GM18511 (cell line): ENCODE measurements around the gene UQCRC2.
A peak's percentile ranks its signal among the peaks of the same experiment; 100 is the strongest.
"Not testable (repeated sequence)": the region's sequence is repeated elsewhere in the genome, so short reads cannot be mapped to it uniquely, and the experiment has no call there.

Experiments used
- ATAC-seq: cut with Tn5 transposase; IDR thresholded peaks from one replicate; pipeline ENCODE4 v1.9.1; 2021; ENCODE audit warnings: mild to moderate bottlenecking, moderate library complexity; ENCODE audit not compliant: unreplicated experiment

Gene UQCRC2

GRCh38 chr16:21952793-21953540, at the start of gene UQCRC2:
UQCRC2 (plus strand) TSS chr16:21953361; CDS start chr16:21953424, 63 bp downstream.
- ATAC-seq, result peak; percentile 88

GRCh38 chr16:21932650-21933049, 20.5 kb upstream of the UQCRC2 start:
- ATAC-seq, result not testable (repeated sequence)

GRCh38 chr16:21933316-21933715, 19.8 kb upstream of the UQCRC2 start:
- not testable (repeated sequence) for ATAC-seq

- ATAC-seq, result not testable (repeated sequence)
Measured at GRCh38 chr16:21933790-21934189, 19.4 kb upstream of the UQCRC2 start.

GRCh38 chr16:21936216-21936615, 16.9 kb upstream of the UQCRC2 start:
- not testable (repeated sequence) for ATAC-seq

GRCh38 chr16:21937336-21937829, 15.8 kb upstream of the UQCRC2 start:
- ATAC-seq, result no peak

- ATAC-seq, result no peak
Measured at GRCh38 chr16:21940570-21940969, 12.6 kb upstream of the UQCRC2 start.

- no peak for ATAC-seq
Measured at GRCh38 chr16:21943571-21943970, 9.6 kb upstream of the UQCRC2 start.

GRCh38 chr16:21946889-21947635, 6.1 kb upstream of the UQCRC2 start:
- peak; percentile 54 for ATAC-seq

- ATAC-seq, result no peak
Measured at GRCh38 chr16:21949713-21950260, 3.4 kb upstream of the UQCRC2 start.

- ATAC-seq, result no peak
Measured at GRCh38 chr16:21950782-21951521, 2.2 kb upstream of the UQCRC2 start.

- peak; percentile 47 for ATAC-seq
Measured at GRCh38 chr16:21952040-21952792, 945 bp upstream of the UQCRC2 start.

GRCh38 chr16:21953541-21953902, 361 bp downstream of the UQCRC2 start:
- ATAC-seq, result peak; percentile 34

- no peak for ATAC-seq
Measured at GRCh38 chr16:21957714-21958346, 4.7 kb downstream of the UQCRC2 start.

- ATAC-seq, result no peak
Measured at GRCh38 chr16:21959050-21959449, 5.9 kb downstream of the UQCRC2 start.

GRCh38 chr16:21962475-21962874, 9.3 kb downstream of the UQCRC2 start:
- no peak for ATAC-seq

GRCh38 chr16:21963887-21964286, 10.7 kb downstream of the UQCRC2 start:
- ATAC-seq, result no peak

GRCh38 chr16:21964353-21964752, 11.2 kb downstream of the UQCRC2 start:
- no peak for ATAC-seq

GRCh38 chr16:21971856-21972255, 18.7 kb downstream of the UQCRC2 start:
- no peak for ATAC-seq

GRCh38 chr16:21973945-21974344, 20.8 kb downstream of the UQCRC2 start:
- ATAC-seq, result no peak
